B cell (primary cell): ENCODE data around the gene ZNF687. TPM values are rescaled to one million over a fixed set of nuclear protein-coding genes. Genes with fewer than 3 reads are reported as not detected.

Experiments
- ATAC-seq: fragments of 200-7000 bp; cut with Tn5 transposase; one replicate; pipeline ENCODE4 v1.10.0; 2021; ENCODE audit warnings: low read depth, mild to moderate bottlenecking, moderate number of reproducible peaks, moderate library complexity
- CTCF ChIA-PET: fragments of 350-600 bp; sonication (Branson Sonifier 250); formaldehyde crosslinking; loops from one replicate; lab custom pipeline; 2021; ENCODE audit warnings: antibody characterized with exemption, inconsistent platforms; lab: Charles Lee
- POLR2A ChIA-PET: fragments of 350-600 bp; sonication (Branson Sonifier 250); formaldehyde crosslinking; loops from one replicate; lab custom pipeline; 2021; ENCODE audit warnings: antibody characterized with exemption; lab: Charles Lee
- DNase-seq: peaks from one replicate; pipeline ENCODE4 v3.0.0; 2013
- H2AFZ ChIP-seq: 2 replicates; pipeline ENCODE4 v1.6.1; 2012; ENCODE audit warnings: mild to moderate bottlenecking, low read depth, low read length; ENCODE audit not compliant: insufficient read depth, poor library complexity, severe bottlenecking
- H3K27ac ChIP-seq, 2 donors: 1 replicate in 1 of 2; 2 replicates in 1 of 2; pipeline ENCODE4 v1.5.1; 2012 to 2013; ENCODE audit warnings: low read length in 2 of 2, mild to moderate bottlenecking in 2 of 2, moderate library complexity in 1 of 2
- H3K27me3 ChIP-seq, 4 experiments: fragments of 200-600 bp in 1 of 4; sonication (generic) in 1 of 4; replicated peaks in 1 of 4; 1 replicate in 2 of 4; 2 replicates in 2 of 4; pipeline versions ENCODE4 v1.6.1 to v1.7.0; 2013 to 2016; ENCODE audit warnings: low read length in 3 of 4, mild to moderate bottlenecking in 2 of 4, mixed read lengths in 1 of 4, moderate library complexity in 1 of 4; ENCODE audit not compliant: insufficient read depth in 4 of 4, control insufficient read depth in 3 of 4; ENCODE audit errors: control extremely low read depth in 1 of 4
- H3K36me3 ChIP-seq, 2 experiments: replicated peaks in 1 of 2; 1 replicate in 1 of 2; 2 replicates in 1 of 2; pipeline versions ENCODE4 v1.6.1 to v1.7.1; 2013; ENCODE audit warnings: low read length in 1 of 2; ENCODE audit not compliant: insufficient read depth in 2 of 2, control insufficient read depth in 1 of 2; ENCODE audit errors: control extremely low read depth in 1 of 2, extremely low read depth in 1 of 2
- H3K4me1 ChIP-seq, 2 donors: fragments of 200-600 bp in 1 of 2; sonication (generic) in 1 of 2; 1 replicate in 1 of 2; 2 replicates in 1 of 2; pipeline versions ENCODE4 v1.5.1 to v1.6.1; 2013 to 2017; ENCODE audit warnings: low read length in 2 of 2; ENCODE audit not compliant: control insufficient read depth in 2 of 2, insufficient read depth in 2 of 2
- H3K4me2 ChIP-seq: replicated peaks from 2 replicates; pipeline ENCODE3; 2012; ENCODE audit warnings: mild to moderate bottlenecking, low read depth, low read length; ENCODE audit not compliant: poor library complexity, severe bottlenecking
- H3K4me3 ChIP-seq, 5 experiments: fragments of 200-600 bp in 1 of 5; sonication (generic) in 1 of 5; 1 replicate in 3 of 5; 2 replicates in 2 of 5; pipeline versions ENCODE4 v1.5.1 to v1.7.0; 2011 to 2016; ENCODE audit warnings: low read length in 4 of 5, mild to moderate bottlenecking in 4 of 5, low read depth in 2 of 5, control low read depth in 1 of 5, moderate library complexity in 1 of 5; ENCODE audit not compliant: insufficient read depth in 1 of 5; ENCODE audit errors: control extremely low read depth in 1 of 5, extremely low read depth in 1 of 5
- H3K79me2 ChIP-seq: fragments of 200-600 bp; sonication (generic); one replicate; pipeline ENCODE4 v1.6.0; 2016; ENCODE audit warnings: low read length; ENCODE audit not compliant: control insufficient read depth, insufficient read depth
- H3K9ac ChIP-seq: fragments of 200-600 bp; sonication (generic); 2 replicates; pipeline ENCODE4 v1.6.1; 2017; ENCODE audit warnings: mild to moderate bottlenecking, low read length, moderate library complexity
- H3K9me3 ChIP-seq, 3 donors: one replicate each; pipeline versions ENCODE4 v1.6.1 to v1.7.1; 2013; ENCODE audit warnings: low read length in 2 of 3; ENCODE audit not compliant: control insufficient read depth in 2 of 3, insufficient read depth in 1 of 3; ENCODE audit errors: control extremely low read depth in 1 of 3
- H4K20me1 ChIP-seq: 2 replicates; pipeline ENCODE4 v1.6.0; 2012; ENCODE audit warnings: mild to moderate bottlenecking, low read length; ENCODE audit not compliant: insufficient read depth, control insufficient read depth, poor library complexity, severe bottlenecking
- H3K27ac Mint-ChIP-seq: one replicate; pipeline ENCODE4 v1.8.0; 2021; ENCODE audit warnings: mixed read lengths
- H3K27me3 Mint-ChIP-seq: one replicate; pipeline ENCODE4 v1.8.0; 2021; ENCODE audit warnings: mixed read lengths
- H3K4me1 Mint-ChIP-seq: one replicate; pipeline ENCODE4 v1.8.0; 2021; ENCODE audit warnings: mixed read lengths
- H3K4me3 Mint-ChIP-seq: one replicate; pipeline ENCODE4 v1.8.0; 2021; ENCODE audit warnings: mixed read lengths
- H3K9me3 Mint-ChIP-seq: one replicate; pipeline ENCODE4 v1.8.0; 2022; ENCODE audit warnings: mixed read lengths; ENCODE audit not compliant: insufficient read depth
- EZH2 ChIP-seq: IDR thresholded peaks from 2 replicates; pipeline ENCODE4 v1.6.1; 2012; ENCODE audit warnings: borderline replicate concordance, low read depth, mild to moderate bottlenecking, moderate library complexity, low read length; ENCODE audit not compliant: insufficient read depth, poor library complexity, severe bottlenecking
- WGBS: methylation state at CpG from one replicate; pipeline ENCODE4 v1.1.5; 2013; ENCODE audit warnings: missing lambda C conversion rate; ENCODE audit not compliant: insufficient coverage; 5-methylcytosine and 5-hydroxymethylcytosine counted together
- intact Hi-C: fragments of 100-400 bp; cut with micrococcal nuclease; formaldehyde crosslinking; loops from one replicate; pipeline ENCODE4 v1.10.0; 2022
- polyA plus RNA-seq: library from polyadenylated mRNA; depleted of rRNA; stranded (reverse); fragments of >200 nt; gene quantifications from 2 replicates; pipeline ENCODE4 v1.2.3, GENCODE V29; 2012
- total RNA-seq, 2 donors: library from RNA; stranded (reverse); fragments of 120-200 nt in 1 of 2; gene quantifications; 1 replicate in 1 of 2; 2 replicates in 1 of 2; pipeline versions ENCODE4 v1.2.3 to v1.2.4, GENCODE V29; 2013 to 2022
- TF ChIP-seq, protein P1 (sequence below): fragments of 200-600 bp; IDR thresholded peaks from one replicate; pipeline ENCODE4 v1.8.0; 2022; ENCODE audit warnings: antibody characterized with exemption, mild to moderate bottlenecking

The ZNF687 gene
- total and polyA plus RNA-seq, 2 donors (not counting 1 experiment from before 2014, with no cell fraction given), result 29.1 to 49.6 TPM

DNA sequence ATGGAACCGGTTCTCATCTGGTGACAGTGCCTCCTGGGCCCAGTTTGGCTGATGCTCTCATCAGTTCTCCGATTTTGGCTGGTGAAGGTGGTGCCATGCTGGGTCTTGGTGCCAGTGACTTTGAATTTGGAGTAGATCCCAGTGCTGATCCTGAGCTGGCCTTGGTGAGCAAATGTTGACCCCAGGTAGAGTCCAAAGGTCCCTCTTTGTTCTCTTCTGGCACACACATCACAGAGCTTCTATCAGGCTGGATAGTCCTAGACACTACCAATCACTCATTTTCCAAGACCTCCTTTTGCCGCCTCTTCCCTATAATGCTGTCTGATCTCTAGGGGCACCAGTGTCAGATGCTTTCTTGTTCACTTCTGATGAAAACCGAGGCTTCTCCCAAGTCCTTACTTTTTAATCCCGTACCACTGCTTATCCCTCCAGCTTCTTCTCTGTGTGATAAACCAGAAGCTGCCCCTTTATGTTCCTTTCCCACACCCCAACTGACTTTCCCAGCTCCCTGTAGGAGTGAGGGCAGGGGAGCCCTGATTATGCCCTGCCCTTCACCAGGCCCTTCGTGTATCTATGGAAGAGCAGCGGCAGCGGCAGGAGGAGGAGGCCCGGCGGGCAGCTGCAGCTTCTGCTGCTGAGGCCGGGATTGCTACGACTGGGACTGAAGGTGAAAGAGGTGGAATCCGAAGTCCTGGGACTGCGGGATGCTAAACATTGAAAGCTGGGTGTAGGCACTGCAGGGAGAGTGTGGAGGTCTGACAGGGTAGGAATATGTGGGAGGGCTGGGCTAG lies 16.5 kb upstream of the ZNF687 start:
- Mint-ChIP-seq H3K27ac (peak overlapping the region; percentile 38), H3K4me1 (peaks cover 14% of the 10 kb centered on the region), H3K27me3 (no peaks in the 10 kb centered on the region), H3K4me3 (no peak overlapping the region), H3K9me3 (no peaks in the 10 kb centered on the region)
- H3K9me3 ChIP-seq, result no peaks in the 10 kb centered on the region
- H3K27ac ChIP-seq, result peak overlapping the region in 1 of 2 donors; percentile 39
- ChIA-PET POLR2A (interaction anchor here (0.6 to 1.1 kb wide), 2 partner anchors 9 to 16 kb away, joined by 3 to 4 read pairs; partner anchors contain the start of gene ZNF687), CTCF (interaction anchor here (1.1 kb wide), 1 partner anchor 18 kb away, joined by 3 read pairs; no protein-coding TSS in a partner anchor)
- H3K27me3 ChIP-seq, result no peaks in the 10 kb centered on the region
- H3K4me1 ChIP-seq, result peaks cover 13 to 17% of the 10 kb centered on the region in 2 donors
- no peak overlapping the region for H3K4me2 ChIP-seq
- ATAC-seq (no peak), DNase-seq (no peak)
- H4K20me1 ChIP-seq, result no peaks in the 10 kb centered on the region
- H3K4me3 ChIP-seq, result no peak overlapping the region
- no peak overlapping the region for H2AFZ ChIP-seq
- TF ChIP-seq, protein P1, sequence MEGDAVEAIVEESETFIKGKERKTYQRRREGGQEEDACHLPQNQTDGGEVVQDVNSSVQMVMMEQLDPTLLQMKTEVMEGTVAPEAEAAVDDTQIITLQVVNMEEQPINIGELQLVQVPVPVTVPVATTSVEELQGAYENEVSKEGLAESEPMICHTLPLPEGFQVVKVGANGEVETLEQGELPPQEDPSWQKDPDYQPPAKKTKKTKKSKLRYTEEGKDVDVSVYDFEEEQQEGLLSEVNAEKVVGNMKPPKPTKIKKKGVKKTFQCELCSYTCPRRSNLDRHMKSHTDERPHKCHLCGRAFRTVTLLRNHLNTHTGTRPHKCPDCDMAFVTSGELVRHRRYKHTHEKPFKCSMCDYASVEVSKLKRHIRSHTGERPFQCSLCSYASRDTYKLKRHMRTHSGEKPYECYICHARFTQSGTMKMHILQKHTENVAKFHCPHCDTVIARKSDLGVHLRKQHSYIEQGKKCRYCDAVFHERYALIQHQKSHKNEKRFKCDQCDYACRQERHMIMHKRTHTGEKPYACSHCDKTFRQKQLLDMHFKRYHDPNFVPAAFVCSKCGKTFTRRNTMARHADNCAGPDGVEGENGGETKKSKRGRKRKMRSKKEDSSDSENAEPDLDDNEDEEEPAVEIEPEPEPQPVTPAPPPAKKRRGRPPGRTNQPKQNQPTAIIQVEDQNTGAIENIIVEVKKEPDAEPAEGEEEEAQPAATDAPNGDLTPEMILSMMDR, result no peak
- TF ChIP-seq EZH2, result no peak
- intact Hi-C loops, result no loop called here
- H3K79me2 ChIP-seq, result peaks cover 25% of the 10 kb centered on the region
- WGBS, result 90% methylated on average over 12 of the region's 14 CpGs
- peaks cover 9 to 41% of the 10 kb centered on the region in 2 experiments for H3K36me3 ChIP-seq
- H3K9ac ChIP-seq, result no peak overlapping the region

DNA sequence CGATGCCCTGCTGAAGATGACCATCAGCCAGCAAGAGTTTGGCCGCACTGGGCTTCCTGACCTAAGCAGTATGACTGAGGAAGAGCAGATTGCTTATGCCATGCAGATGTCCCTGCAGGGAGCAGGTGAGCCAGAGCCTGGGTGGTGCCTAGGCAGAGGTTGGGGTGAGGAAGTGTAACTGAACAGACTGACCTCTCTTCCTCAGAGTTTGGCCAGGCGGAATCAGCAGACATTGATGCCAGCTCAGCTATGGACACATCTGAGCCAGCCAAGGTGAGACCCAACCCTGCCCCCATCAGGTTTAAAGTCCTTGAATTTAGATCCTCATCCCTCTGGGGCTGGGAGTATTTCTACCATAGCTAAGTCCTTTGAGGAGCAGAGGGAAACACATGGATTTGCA lies 15.8 kb upstream of the ZNF687 start:
- ChIA-PET CTCF (no interaction called here), POLR2A (interaction anchor here (0.6 to 1.1 kb wide), 2 partner anchors 9 to 15 kb away, joined by 3 to 4 read pairs; partner anchors contain the start of gene ZNF687)
- intact Hi-C loops, result no loop called here
- no peaks in the 10 kb centered on the region for H3K27me3 ChIP-seq
- peaks cover 14% of the 10 kb centered on the region for H3K4me1 Mint-ChIP-seq
- H3K79me2 ChIP-seq, result peaks cover 19% of the 10 kb centered on the region
- H3K27me3 Mint-ChIP-seq, result no peaks in the 10 kb centered on the region
- H3K9me3 Mint-ChIP-seq, result no peaks in the 10 kb centered on the region
- no peaks in the 10 kb centered on the region for H4K20me1 ChIP-seq
- DNase-seq, result no peak
- H3K27ac Mint-ChIP-seq, result no peak overlapping the region
- peaks cover 13 to 17% of the 10 kb centered on the region in 2 donors for H3K4me1 ChIP-seq
- no peak for ATAC-seq
- no peak overlapping the region for H3K4me3 ChIP-seq
- no peak overlapping the region for H2AFZ ChIP-seq
- 100% methylated on average over 2 of the region's 3 CpGs for WGBS
- TF ChIP-seq, protein P1, result no peak
- TF ChIP-seq EZH2, result no peak
- H3K27ac ChIP-seq, result no peak overlapping the region
- no peak overlapping the region for H3K4me2 ChIP-seq
- no peak overlapping the region for H3K4me3 Mint-ChIP-seq
- no peak overlapping the region for H3K9ac ChIP-seq
- no peaks in the 10 kb centered on the region for H3K9me3 ChIP-seq
- peaks cover 9 to 41% of the 10 kb centered on the region in 2 experiments for H3K36me3 ChIP-seq
